HepG2 (cell line): Measurements from ENCODE around the gene RAB3B. TPM values are rescaled to one million over a fixed set of nuclear protein-coding genes. Genes with fewer than 3 reads are reported as not detected.
A peak's percentile ranks its signal among the peaks of the same experiment; 100 is the strongest.

Source experiments
- DMAP1 ChIP-seq: IDR thresholded peaks from 2 replicates; pipeline ENCODE4 v1.6.1; 2016
- GABPA ChIP-seq, 2 experiments: IDR thresholded peaks; 2 replicates each; pipeline ENCODE4 v1.6.1; 2011 to 2016; ENCODE audit warnings: low read depth in 2 of 2, low read length in 1 of 2, missing biosample characterization in 1 of 2, missing genetic modification characterization in 1 of 2
- HMG20B ChIP-seq: conservative IDR thresholded peaks from 2 replicates; pipeline ENCODE4 v1.6.1; 2016; ENCODE audit warnings: missing genetic modification reagents, missing compliant biosample characterization
- JUND ChIP-seq: sonication (generic); formaldehyde crosslinking; IDR thresholded peaks from 2 replicates; pipeline ENCODE4 v1.8.0; 2022; ENCODE audit warnings: mild to moderate bottlenecking, missing genetic modification reagents
- KMT2A ChIP-seq: sonication (generic); formaldehyde crosslinking; IDR thresholded peaks from 2 replicates; pipeline ENCODE4 v1.4.0; 2020; ENCODE audit warnings: missing genetic modification reagents
- MXD4 ChIP-seq: IDR thresholded peaks from 2 replicates; pipeline ENCODE4 v1.6.1; 2016; ENCODE audit warnings: mild to moderate bottlenecking, missing biosample characterization, missing genetic modification reagents
- MZF1 ChIP-seq: sonication (generic); formaldehyde crosslinking; IDR thresholded peaks from 2 replicates; pipeline ENCODE4 v1.8.1; 2023; ENCODE audit warnings: mild to moderate bottlenecking, missing genetic modification reagents, borderline replicate concordance
- REL ChIP-seq: sonication (generic); formaldehyde crosslinking; conservative IDR thresholded peaks from 2 replicates; pipeline ENCODE4 v1.8.0; 2022; ENCODE audit warnings: mild to moderate bottlenecking, missing genetic modification reagents, moderate library complexity
- SAP130 ChIP-seq: IDR thresholded peaks from 2 replicates; pipeline ENCODE4 v1.6.1; 2016; ENCODE audit warnings: low read depth
- SMAD9 ChIP-seq: sonication (generic); formaldehyde crosslinking; IDR thresholded peaks from 2 replicates; pipeline ENCODE4 v1.5.1; 2020; ENCODE audit warnings: mild to moderate bottlenecking, missing genetic modification reagents
- SP140L ChIP-seq: sonication (generic); formaldehyde crosslinking; IDR thresholded peaks from 2 replicates; pipeline ENCODE4 v1.4.0; 2020; ENCODE audit warnings: missing genetic modification reagents, borderline replicate concordance
- SRF ChIP-seq: IDR thresholded peaks from 2 replicates; pipeline ENCODE4 v1.6.1; 2011; ENCODE audit warnings: mild to moderate bottlenecking, low read depth, low read length, moderate library complexity
- SRSF1 ChIP-seq: fragments of 200-400 bp; formaldehyde crosslinking; optimal IDR thresholded peaks from 2 replicates; pipeline ENCODE3; 2017; ENCODE audit warnings: mild to moderate bottlenecking, low read depth, low read length, moderate library complexity
- ZNF335 ChIP-seq: sonication (generic); formaldehyde crosslinking; IDR thresholded peaks from 2 replicates; pipeline ENCODE4 v1.4.0; 2020; ENCODE audit warnings: missing genetic modification reagents
- ZNF792 ChIP-seq: IDR thresholded peaks from 2 replicates; pipeline ENCODE4 v1.6.1; 2016
- ZNF878 ChIP-seq: sonication (generic); formaldehyde crosslinking; IDR thresholded peaks from 2 replicates; pipeline ENCODE4 v1.8.1; 2023; ENCODE audit warnings: mild to moderate bottlenecking, missing genetic modification reagents, moderate library complexity
- ZSCAN21 ChIP-seq: sonication (generic); formaldehyde crosslinking; IDR thresholded peaks from 2 replicates; pipeline ENCODE4 v1.8.0; 2022; ENCODE audit warnings: mild to moderate bottlenecking, missing genetic modification reagents, moderate library complexity, borderline replicate concordance
- polyA plus RNA-seq, 8 experiments: library from polyadenylated mRNA; depleted of rRNA in 3 of 8; stranded (reverse) in 7 of 8; unstranded in 1 of 8; fragments of >200 nt; fragmentation: Illumina TruSeq in 4 of 8; extraction: Trizol in 4 of 8; gene quantifications; 2 replicates each; pipeline versions ENCODE4 v1.2.1 to v1.2.3, GENCODE V29; 2011 to 2016; ENCODE audit warnings: low read depth in 4 of 8, missing spikeins in 1 of 8, mixed read lengths in 1 of 8; ENCODE audit not compliant: insufficient read depth in 1 of 8
- total RNA-seq, 5 experiments: library from RNA; depleted of rRNA; stranded (reverse); fragments of >200 nt; fragmentation: Illumina TruSeq; extraction: Trizol; gene quantifications; 2 replicates each; pipeline ENCODE4 v1.2.3, GENCODE V29; 2016; ENCODE audit warnings: low read depth in 1 of 5
- TF ChIP-seq, protein P1 (sequence below): sonication (generic); formaldehyde crosslinking; conservative IDR thresholded peaks from 2 replicates; pipeline ENCODE4 v1.8.0; 2022; ENCODE audit warnings: mild to moderate bottlenecking, moderate library complexity, missing genetic modification reagents
- TF ChIP-seq, protein P2 (sequence below): sonication (generic); formaldehyde crosslinking; IDR thresholded peaks from 2 replicates; pipeline ENCODE4 v1.4.0; 2020; ENCODE audit warnings: mild to moderate bottlenecking, missing genetic modification reagents, borderline replicate concordance
- TF ChIP-seq, protein P3 (sequence below): conservative IDR thresholded peaks from 2 replicates; pipeline ENCODE4 v1.6.1; 2018; ENCODE audit warnings: missing genetic modification reagents

Gene RAB3B
- total and polyA plus RNA-seq, 2 of the 13 experiments (the other 11 are each of a cell fraction or from before 2014, with no cell fraction given): 1.0 to 1.2 TPM

DNA sequence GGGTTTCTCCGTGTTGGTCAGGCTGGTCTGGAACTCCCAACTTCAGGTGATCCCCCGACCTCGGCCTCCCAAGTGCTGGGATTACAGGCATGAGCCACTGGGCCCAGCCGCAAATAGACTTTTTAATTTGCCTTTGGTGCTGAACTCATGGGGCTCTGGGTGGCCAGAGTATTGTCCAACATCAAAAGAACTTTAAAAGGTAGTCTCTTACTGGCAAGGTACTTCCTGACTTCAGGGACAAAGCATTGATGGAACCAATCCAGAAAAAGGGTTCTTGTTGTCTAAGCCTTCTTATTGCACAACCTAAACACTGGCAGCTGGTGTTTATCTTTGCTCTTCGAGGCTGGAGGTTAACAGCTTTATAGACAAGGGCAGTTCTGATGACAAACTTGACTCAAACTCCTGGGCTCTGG, 46.9 kb upstream of the RAB3B start (continued):
- peak; percentile 88 for TF ChIP-seq HMG20B (CRISPR knock-in tag)
- TF ChIP-seq SP140L: no peak
- TF ChIP-seq MZF1 (CRISPR knock-in tag): no peak
- TF ChIP-seq ZSCAN21 (CRISPR knock-in tag): 0 out of 2 replicates have a peak, but pooled peaks have one; percentile 51
- TF ChIP-seq KMT2A (CRISPR knock-in tag): peak; percentile 70; the same call in 1 of the 2 replicates
- no peak for TF ChIP-seq GABPA (IDR thresholded peaks at IDR 0.05; ENCODE audit: low read depth, low read length)
- TF ChIP-seq GABPA (CRISPR knock-in tag; IDR thresholded peaks at IDR 0.05; ENCODE audit: low read depth): peak; percentile 75
- TF ChIP-seq, protein P1, sequence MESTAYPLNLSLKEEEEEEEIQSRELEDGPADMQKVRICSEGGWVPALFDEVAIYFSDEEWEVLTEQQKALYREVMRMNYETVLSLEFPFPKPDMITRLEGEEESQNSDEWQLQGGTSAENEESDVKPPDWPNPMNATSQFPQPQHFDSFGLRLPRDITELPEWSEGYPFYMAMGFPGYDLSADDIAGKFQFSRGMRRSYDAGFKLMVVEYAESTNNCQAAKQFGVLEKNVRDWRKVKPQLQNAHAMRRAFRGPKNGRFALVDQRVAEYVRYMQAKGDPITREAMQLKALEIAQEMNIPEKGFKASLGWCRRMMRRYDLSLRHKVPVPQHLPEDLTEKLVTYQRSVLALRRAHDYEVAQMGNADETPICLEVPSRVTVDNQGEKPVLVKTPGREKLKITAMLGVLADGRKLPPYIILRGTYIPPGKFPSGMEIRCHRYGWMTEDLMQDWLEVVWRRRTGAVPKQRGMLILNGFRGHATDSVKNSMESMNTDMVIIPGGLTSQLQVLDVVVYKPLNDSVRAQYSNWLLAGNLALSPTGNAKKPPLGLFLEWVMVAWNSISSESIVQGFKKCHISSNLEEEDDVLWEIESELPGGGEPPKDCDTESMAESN (CRISPR knock-in tag): peak; percentile 80
- TF ChIP-seq REL: no peak
- TF ChIP-seq ZNF335 (CRISPR knock-in tag): peak; percentile 68; the same call in 1 of the 2 replicates
- TF ChIP-seq DMAP1 (CRISPR knock-in tag): peak; percentile 60
- peak; percentile 90 for TF ChIP-seq ZNF792 (CRISPR knock-in tag)
- TF ChIP-seq MXD4 (CRISPR knock-in tag): peak; percentile 67; the same call in 1 of the 2 replicates
- TF ChIP-seq SRF: 0 out of 2 replicates have a peak, but pooled peaks have one; percentile 4
- TF ChIP-seq ZNF878 (CRISPR knock-in tag): no peak; the same call in 1 of the 2 replicates
- TF ChIP-seq, protein P2, sequence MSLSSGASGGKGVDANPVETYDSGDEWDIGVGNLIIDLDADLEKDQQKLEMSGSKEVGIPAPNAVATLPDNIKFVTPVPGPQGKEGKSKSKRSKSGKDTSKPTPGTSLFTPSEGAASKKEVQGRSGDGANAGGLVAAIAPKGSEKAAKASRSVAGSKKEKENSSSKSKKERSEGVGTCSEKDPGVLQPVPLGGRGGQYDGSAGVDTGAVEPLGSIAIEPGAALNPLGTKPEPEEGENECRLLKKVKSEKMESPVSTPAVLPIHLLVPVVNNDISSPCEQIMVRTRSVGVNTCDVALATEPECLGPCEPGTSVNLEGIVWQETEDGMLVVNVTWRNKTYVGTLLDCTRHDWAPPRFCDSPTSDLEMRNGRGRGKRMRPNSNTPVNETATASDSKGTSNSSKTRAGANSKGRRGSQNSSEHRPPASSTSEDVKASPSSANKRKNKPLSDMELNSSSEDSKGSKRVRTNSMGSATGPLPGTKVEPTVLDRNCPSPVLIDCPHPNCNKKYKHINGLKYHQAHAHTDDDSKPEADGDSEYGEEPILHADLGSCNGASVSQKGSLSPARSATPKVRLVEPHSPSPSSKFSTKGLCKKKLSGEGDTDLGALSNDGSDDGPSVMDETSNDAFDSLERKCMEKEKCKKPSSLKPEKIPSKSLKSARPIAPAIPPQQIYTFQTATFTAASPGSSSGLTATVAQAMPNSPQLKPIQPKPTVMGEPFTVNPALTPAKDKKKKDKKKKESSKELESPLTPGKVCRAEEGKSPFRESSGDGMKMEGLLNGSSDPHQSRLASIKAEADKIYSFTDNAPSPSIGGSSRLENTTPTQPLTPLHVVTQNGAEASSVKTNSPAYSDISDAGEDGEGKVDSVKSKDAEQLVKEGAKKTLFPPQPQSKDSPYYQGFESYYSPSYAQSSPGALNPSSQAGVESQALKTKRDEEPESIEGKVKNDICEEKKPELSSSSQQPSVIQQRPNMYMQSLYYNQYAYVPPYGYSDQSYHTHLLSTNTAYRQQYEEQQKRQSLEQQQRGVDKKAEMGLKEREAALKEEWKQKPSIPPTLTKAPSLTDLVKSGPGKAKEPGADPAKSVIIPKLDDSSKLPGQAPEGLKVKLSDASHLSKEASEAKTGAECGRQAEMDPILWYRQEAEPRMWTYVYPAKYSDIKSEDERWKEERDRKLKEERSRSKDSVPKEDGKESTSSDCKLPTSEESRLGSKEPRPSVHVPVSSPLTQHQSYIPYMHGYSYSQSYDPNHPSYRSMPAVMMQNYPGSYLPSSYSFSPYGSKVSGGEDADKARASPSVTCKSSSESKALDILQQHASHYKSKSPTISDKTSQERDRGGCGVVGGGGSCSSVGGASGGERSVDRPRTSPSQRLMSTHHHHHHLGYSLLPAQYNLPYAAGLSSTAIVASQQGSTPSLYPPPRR (CRISPR knock-in tag): peak; percentile 93
- TF ChIP-seq SAP130 (CRISPR knock-in tag): peak; percentile 96
- TF ChIP-seq SRSF1: no peak
- TF ChIP-seq SMAD9: no peak
- TF ChIP-seq JUND (CRISPR knock-in tag): peak; percentile 17; the same call in 1 of the 2 replicates
- TF ChIP-seq, protein P3, sequence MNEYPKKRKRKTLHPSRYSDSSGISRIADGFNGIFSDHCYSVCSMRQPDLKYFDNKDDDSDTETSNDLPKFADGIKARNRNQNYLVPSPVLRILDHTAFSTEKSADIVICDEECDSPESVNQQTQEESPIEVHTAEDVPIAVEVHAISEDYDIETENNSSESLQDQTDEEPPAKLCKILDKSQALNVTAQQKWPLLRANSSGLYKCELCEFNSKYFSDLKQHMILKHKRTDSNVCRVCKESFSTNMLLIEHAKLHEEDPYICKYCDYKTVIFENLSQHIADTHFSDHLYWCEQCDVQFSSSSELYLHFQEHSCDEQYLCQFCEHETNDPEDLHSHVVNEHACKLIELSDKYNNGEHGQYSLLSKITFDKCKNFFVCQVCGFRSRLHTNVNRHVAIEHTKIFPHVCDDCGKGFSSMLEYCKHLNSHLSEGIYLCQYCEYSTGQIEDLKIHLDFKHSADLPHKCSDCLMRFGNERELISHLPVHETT: peak; percentile 81
